ENCODE measurements around the gene MAZ.

DNA sequence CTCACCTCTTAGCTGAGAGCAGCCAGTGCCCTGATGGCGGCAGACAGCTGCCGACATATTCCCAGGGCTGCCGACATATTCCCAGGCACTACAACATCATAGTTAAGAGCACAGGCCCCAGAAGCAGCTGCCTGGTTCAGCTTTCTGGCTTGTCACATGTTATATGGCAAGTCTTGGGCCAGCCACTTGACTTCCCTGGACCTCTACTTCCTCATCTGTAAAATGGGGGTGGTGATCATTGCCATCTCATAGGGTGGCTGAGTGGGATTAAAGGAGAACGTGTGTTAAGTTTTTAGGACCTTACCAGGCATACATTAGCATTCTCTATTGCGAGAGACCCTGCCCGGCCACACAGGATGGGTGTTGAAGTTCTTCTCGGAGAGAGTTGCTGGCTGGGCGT is 37.6 kb downstream of the MAZ start:
- TF ChIP-seq, protein P1, sequence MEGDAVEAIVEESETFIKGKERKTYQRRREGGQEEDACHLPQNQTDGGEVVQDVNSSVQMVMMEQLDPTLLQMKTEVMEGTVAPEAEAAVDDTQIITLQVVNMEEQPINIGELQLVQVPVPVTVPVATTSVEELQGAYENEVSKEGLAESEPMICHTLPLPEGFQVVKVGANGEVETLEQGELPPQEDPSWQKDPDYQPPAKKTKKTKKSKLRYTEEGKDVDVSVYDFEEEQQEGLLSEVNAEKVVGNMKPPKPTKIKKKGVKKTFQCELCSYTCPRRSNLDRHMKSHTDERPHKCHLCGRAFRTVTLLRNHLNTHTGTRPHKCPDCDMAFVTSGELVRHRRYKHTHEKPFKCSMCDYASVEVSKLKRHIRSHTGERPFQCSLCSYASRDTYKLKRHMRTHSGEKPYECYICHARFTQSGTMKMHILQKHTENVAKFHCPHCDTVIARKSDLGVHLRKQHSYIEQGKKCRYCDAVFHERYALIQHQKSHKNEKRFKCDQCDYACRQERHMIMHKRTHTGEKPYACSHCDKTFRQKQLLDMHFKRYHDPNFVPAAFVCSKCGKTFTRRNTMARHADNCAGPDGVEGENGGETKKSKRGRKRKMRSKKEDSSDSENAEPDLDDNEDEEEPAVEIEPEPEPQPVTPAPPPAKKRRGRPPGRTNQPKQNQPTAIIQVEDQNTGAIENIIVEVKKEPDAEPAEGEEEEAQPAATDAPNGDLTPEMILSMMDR (IDR thresholded peaks at IDR 0.05) = no peak
- no peak for TF ChIP-seq POLR2A (IDR thresholded peaks at IDR 0.05)

Measured in thyroid gland (tissue), 4 donors.